HCT116 (cell line): ENCODE data around the gene ARID3A. TPM values are rescaled to one million over a fixed set of nuclear protein-coding genes. Genes with fewer than 3 reads are reported as not detected.
A peak's percentile ranks its signal among the peaks of the same experiment; 100 is the strongest.

Experiments
- ATAC-seq: fragments of 200-7000 bp; cut with Tn5 transposase; 2 replicates; pipeline ENCODE4 v1.9.1; 2020; ENCODE audit warnings: mild to moderate bottlenecking, moderate library complexity
- BruUV-seq: library from RNA; stranded (reverse); fragments of 400-500 nt; replicated peaks from 2 replicates; lab custom pipeline; 2021; lab: Mats Ljungman, UMichigan
- CTCF ChIA-PET: fragments of 300-600 bp; sonication (Branson Sonifier 250); formaldehyde crosslinking; loops from one replicate; lab custom pipeline; 2021; ENCODE audit warnings: antibody characterized with exemption; lab: Charles Lee
- POLR2A ChIA-PET: fragments of 300-600, 350-600 bp; sonication (Branson Sonifier 250); formaldehyde crosslinking; loops from one replicate; lab custom pipeline; 2021; ENCODE audit warnings: antibody characterized with exemption; lab: Charles Lee
- RAD21 ChIA-PET, 2 experiments: fragments of 300-600 bp; sonication (Branson Sonifier 250); formaldehyde crosslinking; loops; one replicate each; lab custom pipeline; 2023; ENCODE audit warnings: low total read pairs in 2 of 2; ENCODE audit not compliant: uncharacterized antibody in 2 of 2, unreplicated experiment in 2 of 2, low non-redundant PET in 1 of 2; lab: Charles Lee
- DNase-seq: peaks from one replicate; pipeline ENCODE4 v3.0.0-alpha.2; 2010; ENCODE audit warnings: low read depth, low spot score
- H2AFZ ChIP-seq: fragments of 200-600 bp; shearing (Covaris generic), sonication (generic); 2 replicates; pipeline ENCODE4 v1.6.1; 2017; ENCODE audit warnings: low read depth, mixed run types, mixed read lengths, antibody characterized with exemption, low read length; ENCODE audit not compliant: poor library complexity, severe bottlenecking
- H3K27ac ChIP-seq: 2 replicates; pipeline ENCODE4 v1.5.1; 2012; ENCODE audit warnings: low read depth, low read length
- H3K27me3 ChIP-seq: fragments of 200-600 bp; sonication (generic); 2 replicates; pipeline ENCODE4 v1.6.1; 2016; ENCODE audit warnings: mixed run types, low read length, mixed read lengths; ENCODE audit not compliant: insufficient read depth
- H3K36me3 ChIP-seq, 2 experiments: fragments of 200-500 bp in 1 of 2; fragments of 200-600 bp in 1 of 2; sonication (Bioruptor generic) in 1 of 2; sonication (generic) in 1 of 2; 2 replicates each; pipeline versions ENCODE4 v1.5.1 to v1.6.1; 2014 to 2016; ENCODE audit warnings: low read length in 2 of 2, inconsistent platforms in 1 of 2, mixed read lengths in 1 of 2, mixed run types in 1 of 2; ENCODE audit not compliant: insufficient read depth in 2 of 2, control insufficient read depth in 1 of 2
- H3K4me1 ChIP-seq, 2 experiments: fragments of 200-600 bp in 1 of 2; sonication (generic) in 1 of 2; 2 replicates each; pipeline versions ENCODE4 v1.5.1 to v1.6.1; 2012 to 2017; ENCODE audit warnings: low read length in 2 of 2, inconsistent platforms in 1 of 2, mild to moderate bottlenecking in 1 of 2, mixed read lengths in 1 of 2, mixed run types in 1 of 2, moderate library complexity in 1 of 2; ENCODE audit not compliant: insufficient read depth in 2 of 2, control insufficient read depth in 1 of 2
- H3K4me2 ChIP-seq: fragments of 200-600 bp; sonication (generic); 2 replicates; pipeline ENCODE4 v1.6.1; 2017; ENCODE audit warnings: mixed run types, low read length, mixed read lengths
- H3K4me3 ChIP-seq, 2 experiments: fragments of 200-600 bp in 1 of 2; sonication (generic) in 1 of 2; replicated peaks in 1 of 2; 2 replicates each; pipeline ENCODE4 v1.5.1; 2011 to 2016; ENCODE audit warnings: low read length in 2 of 2, control low read depth in 1 of 2, low read depth in 1 of 2, mild to moderate bottlenecking in 1 of 2, mixed read lengths in 1 of 2, mixed run types in 1 of 2
- H3K79me2 ChIP-seq: fragments of 200-600 bp; sonication (generic); 2 replicates; pipeline ENCODE4 v1.6.1; 2017; ENCODE audit warnings: mild to moderate bottlenecking, mixed run types, low read length, moderate library complexity, mixed read lengths; ENCODE audit not compliant: insufficient read depth
- H3K9ac ChIP-seq: fragments of 200-600 bp; sonication (generic); 2 replicates; pipeline ENCODE4 v1.6.1; 2016; ENCODE audit warnings: low read length, mixed read lengths
- H3K9me2 ChIP-seq: fragments of 200-600 bp; sonication (generic), shearing (Covaris generic); 2 replicates; pipeline ENCODE4 v1.6.1; 2017; ENCODE audit warnings: mixed run types, mild to moderate bottlenecking, moderate library complexity; ENCODE audit not compliant: insufficient read depth
- H3K9me3 ChIP-seq, 2 experiments: fragments of 200-500 bp in 1 of 2; fragments of 200-600 bp in 1 of 2; sonication (Bioruptor generic) in 1 of 2; sonication (generic) in 1 of 2; 2 replicates each; pipeline ENCODE4 v1.6.1; 2014 to 2017; ENCODE audit warnings: low read length in 2 of 2, mixed read lengths in 2 of 2, inconsistent platforms in 1 of 2, low read depth in 1 of 2, mild to moderate bottlenecking in 1 of 2, mixed run types in 1 of 2, moderate library complexity in 1 of 2; ENCODE audit not compliant: control insufficient read depth in 1 of 2, insufficient read depth in 1 of 2
- H4K20me1 ChIP-seq: fragments of 200-600 bp; sonication (generic), shearing (Covaris generic); 2 replicates; pipeline ENCODE4 v1.6.1; 2017; ENCODE audit warnings: mixed run types, mild to moderate bottlenecking, moderate library complexity; ENCODE audit not compliant: insufficient read depth
- CBX3 ChIP-seq: IDR thresholded peaks from 2 replicates; pipeline ENCODE4 v1.6.1; 2012; ENCODE audit warnings: low read depth
- CEBPB ChIP-seq: IDR thresholded peaks from 2 replicates; pipeline ENCODE4 v1.6.1; 2012; ENCODE audit warnings: low read depth
- EGR1 ChIP-seq: IDR thresholded peaks from 2 replicates; pipeline ENCODE4 v1.6.1; 2012; ENCODE audit warnings: low read depth
- ELF1 ChIP-seq: IDR thresholded peaks from 2 replicates; pipeline ENCODE4 v1.6.1; 2012; ENCODE audit warnings: low read depth, borderline replicate concordance
- EZH2 ChIP-seq: fragments of 200-600 bp; sonication (generic); IDR thresholded peaks from 2 replicates; pipeline ENCODE4 v1.6.1; 2017; ENCODE audit warnings: antibody characterized with exemption, mixed run types
- EZH2phosphoT487 ChIP-seq: fragments of 200-600 bp; IDR thresholded peaks from 2 replicates; pipeline ENCODE4 v1.6.1; 2018; ENCODE audit warnings: antibody characterized with exemption, borderline replicate concordance
- FOSL1 ChIP-seq: IDR thresholded peaks from 2 replicates; pipeline ENCODE4 v1.6.1; 2012; ENCODE audit warnings: low read depth
- JUND ChIP-seq: IDR thresholded peaks from 2 replicates; pipeline ENCODE4 v1.6.1; 2012
- POLR2A ChIP-seq: IDR thresholded peaks from 2 replicates; pipeline ENCODE4 v1.7.0; 2011; ENCODE audit warnings: borderline replicate concordance; ENCODE audit not compliant: insufficient read depth, insufficient read length; ENCODE audit errors: extremely low read depth
- POLR2AphosphoS5 ChIP-seq: IDR thresholded peaks from 2 replicates; pipeline ENCODE4 v1.6.1; 2011; ENCODE audit warnings: mild to moderate bottlenecking, low read depth, low read length, moderate library complexity
- RAD21 ChIP-seq: IDR thresholded peaks from 2 replicates; pipeline ENCODE4 v1.6.1; 2012; ENCODE audit warnings: low read depth, mild to moderate bottlenecking
- SIN3A ChIP-seq: IDR thresholded peaks from 2 replicates; pipeline ENCODE4 v1.6.1; 2012; ENCODE audit warnings: low read depth
- SP1 ChIP-seq: IDR thresholded peaks from 2 replicates; pipeline ENCODE4 v1.6.1; 2012; ENCODE audit warnings: low read depth
- TCF7L2 ChIP-seq: IDR thresholded peaks from 2 replicates; pipeline ENCODE4 v1.7.0; 2011; ENCODE audit warnings: borderline replicate concordance, inconsistent platforms; ENCODE audit not compliant: insufficient read depth, insufficient read length; ENCODE audit errors: extremely low read depth
- YY1 ChIP-seq: IDR thresholded peaks from 2 replicates; pipeline ENCODE4 v1.6.1; 2011; ENCODE audit warnings: low read length, low read depth, moderate library complexity, mild to moderate bottlenecking; ENCODE audit not compliant: insufficient replicate concordance; ENCODE audit errors: extremely low read depth
- ZFX ChIP-seq: fragments of 450-650 bp; IDR thresholded peaks from 2 replicates; pipeline ENCODE4 v1.6.1; 2017
- intact Hi-C: fragments of 100-400 bp; cut with micrococcal nuclease; formaldehyde crosslinking; loops from 2 replicates; pipeline ENCODE4 v1.10.0; 2022
- total RNA-seq: library from RNA; stranded (reverse); gene quantifications from one replicate; pipeline ENCODE4 v1.2.1, GENCODE V29; 2021; ENCODE audit not compliant: unreplicated experiment
- TF ChIP-seq, protein P1 (sequence below), 3 experiments: fragments of 200-600 bp in 1 of 3; sonication (generic) in 1 of 3; IDR thresholded peaks in 2 of 3; conservative IDR thresholded peaks in 1 of 3; 2 replicates each; pipeline ENCODE4 v1.5.1; 2012 to 2017; ENCODE audit warnings: low read depth in 2 of 3, low read length in 2 of 3, antibody characterized with exemption in 1 of 3, borderline replicate concordance in 1 of 3, control low read depth in 1 of 3, mild to moderate bottlenecking in 1 of 3, mixed read lengths in 1 of 3, mixed run types in 1 of 3, moderate library complexity in 1 of 3; ENCODE audit not compliant: insufficient read depth in 1 of 3
- TF ChIP-seq, protein P2 (sequence below): IDR thresholded peaks from 2 replicates; pipeline ENCODE4 v1.6.1; 2012
- TF ChIP-seq, protein P3 (sequence below): IDR thresholded peaks from 2 replicates; pipeline ENCODE4 v1.6.1; 2012

ARID3A gene
- total RNA-seq, 1 experiment from 2014 or later: 21.8 TPM

DNA sequence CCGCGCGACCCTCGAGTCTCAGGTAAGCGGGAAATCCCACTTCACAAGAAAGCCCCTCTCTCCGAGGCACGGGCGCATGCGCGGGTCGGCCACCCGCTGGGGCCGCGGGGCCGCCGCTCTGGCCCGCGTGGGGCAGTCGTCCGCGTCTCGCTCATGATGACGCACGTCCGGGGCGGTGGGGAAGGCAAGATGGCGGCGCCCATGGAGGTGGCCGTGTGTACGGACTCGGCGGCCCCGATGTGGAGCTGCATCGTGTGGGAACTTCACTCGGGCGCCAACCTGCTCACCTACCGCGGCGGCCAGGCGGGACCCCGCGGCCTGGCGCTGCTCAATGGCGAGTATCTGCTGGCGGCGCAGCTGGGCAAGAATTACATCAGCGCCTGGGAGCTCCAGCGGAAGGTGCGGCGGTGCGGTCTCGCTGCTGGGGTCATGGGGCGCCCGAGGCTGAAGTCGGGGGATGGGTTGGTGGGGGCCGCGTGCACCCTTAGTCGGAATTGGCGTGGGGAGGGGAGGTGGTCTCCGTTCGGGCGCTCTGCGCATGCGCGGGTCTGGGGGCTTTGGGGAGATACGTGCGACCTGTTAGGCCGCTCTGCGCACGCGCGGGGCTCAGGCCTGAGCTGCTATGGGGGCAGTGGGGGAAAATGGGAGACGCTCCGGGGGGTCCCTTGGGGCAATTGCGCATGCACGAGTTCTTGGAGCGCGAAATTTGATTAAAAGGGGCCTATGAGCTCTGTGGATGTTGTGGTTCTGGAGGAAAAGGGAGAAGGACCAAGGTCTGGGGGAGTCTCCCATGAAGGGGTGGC, 58.5 kb downstream of the ARID3A start, which contains the start of gene WDR18:
TSS of gene WDR18 (plus strand) at position 181 of the 803 bp plus-strand sequence. CDS start at position 190, 9 bp downstream.
- Histone ChIP-seq H3K4me2 (peak within 1 kb of the TSS; percentile 81), H3K36me3 (peaks cover 8 to 29% of the 10 kb centered on the region in 2 experiments), H3K9ac (peak within 1 kb of the TSS; percentile 99), H2AFZ (no peak within 1 kb of the TSS), H3K27me3 (no peaks in the 10 kb centered on the region)
- ATAC-seq: peak; percentile 67
- DNase-seq: peak; percentile 71
- ChIA-PET POLR2A (interaction anchor here (0.6 to 2.1 kb wide), 9 partner anchors 25 to 285 kb away, joined by 3 to 9 read pairs (median 3); partner anchors contain the start of genes ABCA7 and CIRBP), CTCF (interaction anchor here (0.6 to 2.2 kb wide), 8 partner anchors 36 to 304 kb away, joined by 3 to 21 read pairs (median 4); no protein-coding TSS in a partner anchor)
- TF ChIP-seq SIN3A (no peak), TCF7L2 (peak; percentile 65), CEBPB (no peak), JUND (no peak), SP1 (no peak; the same call in 1 of the 2 replicates), EZH2 (no peak), POLR2AphosphoS5 (peak; percentile 48; the same call in 1 of the 2 replicates), FOSL1 (no peak), YY1 (peak; percentile 98), EZH2phosphoT487 (no peak), ELF1 (no peak), EGR1 (no peak), CBX3 (no peak), POLR2A (peak; percentile 62), ZFX (peak; percentile 50; the same call in 1 of the 2 replicates), RAD21 (no peak)
- TF ChIP-seq, protein P1, sequence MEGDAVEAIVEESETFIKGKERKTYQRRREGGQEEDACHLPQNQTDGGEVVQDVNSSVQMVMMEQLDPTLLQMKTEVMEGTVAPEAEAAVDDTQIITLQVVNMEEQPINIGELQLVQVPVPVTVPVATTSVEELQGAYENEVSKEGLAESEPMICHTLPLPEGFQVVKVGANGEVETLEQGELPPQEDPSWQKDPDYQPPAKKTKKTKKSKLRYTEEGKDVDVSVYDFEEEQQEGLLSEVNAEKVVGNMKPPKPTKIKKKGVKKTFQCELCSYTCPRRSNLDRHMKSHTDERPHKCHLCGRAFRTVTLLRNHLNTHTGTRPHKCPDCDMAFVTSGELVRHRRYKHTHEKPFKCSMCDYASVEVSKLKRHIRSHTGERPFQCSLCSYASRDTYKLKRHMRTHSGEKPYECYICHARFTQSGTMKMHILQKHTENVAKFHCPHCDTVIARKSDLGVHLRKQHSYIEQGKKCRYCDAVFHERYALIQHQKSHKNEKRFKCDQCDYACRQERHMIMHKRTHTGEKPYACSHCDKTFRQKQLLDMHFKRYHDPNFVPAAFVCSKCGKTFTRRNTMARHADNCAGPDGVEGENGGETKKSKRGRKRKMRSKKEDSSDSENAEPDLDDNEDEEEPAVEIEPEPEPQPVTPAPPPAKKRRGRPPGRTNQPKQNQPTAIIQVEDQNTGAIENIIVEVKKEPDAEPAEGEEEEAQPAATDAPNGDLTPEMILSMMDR (IDR thresholded peaks at IDR 0.05 in 2 of 3, conservative IDR thresholded peaks at IDR 0.05 in 1 of 3; ENCODE audit: borderline replicate concordance in 1 of 3, insufficient read depth in 1 of 3, low read depth in 2 of 3, low read length in 2 of 3): no peak
- TF ChIP-seq, protein P2, sequence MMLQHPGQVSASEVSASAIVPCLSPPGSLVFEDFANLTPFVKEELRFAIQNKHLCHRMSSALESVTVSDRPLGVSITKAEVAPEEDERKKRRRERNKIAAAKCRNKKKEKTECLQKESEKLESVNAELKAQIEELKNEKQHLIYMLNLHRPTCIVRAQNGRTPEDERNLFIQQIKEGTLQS: no peak
- TF ChIP-seq, protein P3, sequence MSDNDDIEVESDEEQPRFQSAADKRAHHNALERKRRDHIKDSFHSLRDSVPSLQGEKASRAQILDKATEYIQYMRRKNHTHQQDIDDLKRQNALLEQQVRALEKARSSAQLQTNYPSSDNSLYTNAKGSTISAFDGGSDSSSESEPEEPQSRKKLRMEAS: peak; percentile 91
- TF ChIP-seq, all 23 proteins: peak for 6
- Histone ChIP-seq H3K4me3 (peak within 1 kb of the TSS; percentile 92 to 99), H3K79me2 (peaks cover 31% of the 10 kb centered on the region), H4K20me1 (no peaks in the 10 kb centered on the region), H3K4me1 (peaks cover 22 to 40% of the 10 kb centered on the region in 2 experiments), H3K9me3 (no peaks in the 10 kb centered on the region), H3K27ac (peak within 1 kb of the TSS; percentile 88), H3K9me2 (no peaks in the 10 kb centered on the region)
- RAD21 ChIA-PET: no interaction called here
- intact Hi-C loops: no loop called here
- BruUV-seq: no TSS peak
